Right forelimb (tissue), 1 donor: Measurements from ENCODE around the gene P2RX5.
A peak's percentile ranks its signal among the peaks of the same experiment; 100 is the strongest.
"Not testable (repeated sequence)": the region's sequence is repeated elsewhere in the genome, so short reads cannot be mapped to it uniquely, and the experiment has no call there.

ENCODE experiments used
- DNase-seq: peaks from one replicate; pipeline ENCODE4 v3.0.0-alpha.2; 2018

P2RX5 gene, protein sequence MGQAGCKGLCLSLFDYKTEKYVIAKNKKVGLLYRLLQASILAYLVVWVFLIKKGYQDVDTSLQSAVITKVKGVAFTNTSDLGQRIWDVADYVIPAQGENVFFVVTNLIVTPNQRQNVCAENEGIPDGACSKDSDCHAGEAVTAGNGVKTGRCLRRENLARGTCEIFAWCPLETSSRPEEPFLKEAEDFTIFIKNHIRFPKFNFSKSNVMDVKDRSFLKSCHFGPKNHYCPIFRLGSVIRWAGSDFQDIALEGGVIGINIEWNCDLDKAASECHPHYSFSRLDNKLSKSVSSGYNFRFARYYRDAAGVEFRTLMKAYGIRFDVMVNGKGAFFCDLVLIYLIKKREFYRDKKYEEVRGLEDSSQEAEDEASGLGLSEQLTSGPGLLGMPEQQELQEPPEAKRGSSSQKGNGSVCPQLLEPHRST

DNA sequence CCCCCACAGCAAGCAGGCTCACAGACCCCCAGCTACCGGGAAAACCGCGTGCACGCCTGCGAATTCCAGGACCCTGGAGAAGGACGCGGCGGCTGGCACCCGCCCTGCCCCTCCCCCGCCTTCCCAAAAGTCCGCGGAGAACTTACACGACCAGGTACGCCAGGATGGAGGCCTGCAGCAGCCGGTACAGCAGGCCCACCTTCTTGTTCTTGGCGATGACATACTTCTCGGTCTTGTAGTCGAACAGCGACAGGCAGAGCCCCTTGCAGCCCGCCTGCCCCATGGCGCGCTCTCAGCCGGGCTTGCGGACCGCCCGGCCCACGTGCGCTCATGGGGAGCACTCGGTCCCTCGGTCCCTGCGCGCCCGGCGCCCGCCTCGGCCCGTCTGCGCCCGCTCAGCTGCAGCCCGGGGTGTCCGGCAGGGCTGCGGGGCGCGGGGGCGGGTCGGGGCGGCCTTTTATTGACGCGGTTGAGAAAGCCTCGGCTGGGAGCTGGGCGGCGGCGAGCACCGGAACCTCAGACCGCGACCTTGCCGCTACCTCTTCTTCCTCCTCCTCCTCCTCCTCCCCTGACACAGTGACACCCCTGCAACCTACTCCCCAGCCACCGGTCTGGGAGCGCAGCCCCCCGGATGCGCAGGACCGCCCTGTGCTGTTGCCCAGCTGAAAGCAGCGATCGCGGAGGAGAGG is at the start of gene P2RX5:
Gene P2RX5, minus strand, starts transcription at position 433 of the 689 bp plus-strand sequence. Its CDS starts 150 bp downstream, at position 283.
- peak; percentile 66 for DNase-seq

DNA sequence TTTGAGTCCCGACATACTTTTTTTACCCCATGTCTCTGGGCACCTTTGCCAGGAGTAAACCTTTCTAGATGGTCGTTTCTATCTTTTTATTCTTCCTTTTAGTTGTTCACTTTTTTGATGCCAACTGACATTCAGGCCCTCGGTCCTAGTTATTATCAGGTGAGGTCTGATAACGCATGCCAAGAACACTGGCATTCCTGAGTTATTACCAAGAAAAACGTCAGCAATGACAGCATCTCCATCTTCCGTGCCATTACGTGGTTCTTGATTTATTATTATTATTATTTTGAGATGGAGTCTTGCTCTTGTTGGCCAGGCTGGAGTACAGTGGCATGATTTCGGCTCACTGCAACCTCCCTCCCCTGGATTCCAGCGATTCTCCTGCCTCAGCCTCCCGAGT is 49.1 kb upstream of the P2RX5 start:
- no peak for DNase-seq

DNA sequence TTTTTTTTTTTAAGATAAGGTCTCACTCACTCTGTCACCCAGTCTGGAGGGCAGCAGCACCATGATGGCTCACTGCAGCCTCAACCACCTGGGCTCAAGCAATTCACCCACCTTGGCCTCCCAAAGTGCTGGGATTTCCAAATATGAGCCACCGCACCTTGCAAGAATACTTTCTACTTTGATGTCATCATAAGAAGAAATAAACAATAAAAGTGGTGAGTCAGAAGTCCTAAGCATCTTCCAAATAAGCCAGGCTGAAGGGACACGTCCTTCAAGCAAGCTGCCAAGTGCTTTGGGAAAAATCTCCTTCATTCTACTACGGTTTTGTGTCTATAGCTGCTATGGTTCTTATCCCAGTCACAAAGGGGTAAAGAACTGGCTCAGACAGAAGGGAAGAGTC is 48.1 kb upstream of the P2RX5 start:
- DNase-seq = no peak

DNA sequence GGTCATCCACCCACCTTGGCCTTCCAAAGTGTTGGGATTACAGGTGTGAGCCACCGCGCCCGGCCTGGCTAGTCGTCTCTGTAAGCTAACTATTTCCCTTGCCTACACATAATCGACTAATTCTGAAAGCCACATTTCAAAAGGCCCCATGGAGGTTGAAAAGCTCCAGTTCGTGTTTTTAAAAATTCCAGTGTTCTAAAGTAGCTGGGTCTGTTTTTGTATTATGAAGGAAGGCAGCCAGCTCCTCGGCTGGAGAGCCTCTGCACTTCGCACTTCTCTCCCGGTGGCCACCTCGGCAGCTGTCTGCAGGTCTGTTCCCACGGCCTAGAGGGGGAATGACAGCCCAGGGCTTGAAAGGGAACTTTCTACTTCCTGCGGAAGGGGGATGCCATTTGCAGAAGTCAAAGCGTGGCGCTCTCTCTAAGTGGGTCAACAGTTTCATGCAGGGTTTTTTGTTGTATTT is 44.7 kb upstream of the P2RX5 start:
- no peak for DNase-seq

DNA sequence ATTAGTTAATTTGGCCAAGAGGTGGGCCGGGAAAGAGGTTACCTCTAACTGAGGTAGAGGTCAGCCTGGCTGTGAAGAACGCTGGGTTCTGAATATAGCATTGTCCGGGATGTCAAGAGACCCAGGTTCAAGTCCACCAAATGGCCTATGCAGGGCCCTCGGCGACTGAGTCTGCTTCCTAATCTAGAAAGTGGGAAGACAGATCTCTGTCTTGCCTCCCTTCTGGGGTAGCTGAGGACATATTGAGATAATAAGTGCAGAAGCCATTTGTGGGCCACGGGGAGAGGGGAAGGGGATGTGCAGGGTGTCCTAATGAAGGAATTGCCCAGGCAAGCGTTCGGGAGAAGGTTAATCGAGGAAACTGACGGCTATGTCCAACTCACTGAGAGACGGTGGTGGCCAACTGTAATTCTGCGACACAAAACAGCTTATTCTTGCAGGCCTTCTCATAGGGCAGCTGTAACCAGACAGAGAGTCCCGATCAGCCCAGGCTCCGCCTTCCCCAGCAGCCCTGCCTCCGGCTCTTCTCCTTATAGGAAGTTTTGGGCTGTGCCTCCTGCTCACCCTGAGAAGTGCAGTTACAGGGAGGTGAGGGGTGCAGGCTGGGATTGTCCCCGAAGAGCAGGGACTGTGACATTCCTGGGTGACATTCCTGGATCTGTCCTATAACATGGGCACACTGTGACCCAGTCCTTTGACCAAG is 43.6 kb upstream of the P2RX5 start:
- DNase-seq = no peak

DNA sequence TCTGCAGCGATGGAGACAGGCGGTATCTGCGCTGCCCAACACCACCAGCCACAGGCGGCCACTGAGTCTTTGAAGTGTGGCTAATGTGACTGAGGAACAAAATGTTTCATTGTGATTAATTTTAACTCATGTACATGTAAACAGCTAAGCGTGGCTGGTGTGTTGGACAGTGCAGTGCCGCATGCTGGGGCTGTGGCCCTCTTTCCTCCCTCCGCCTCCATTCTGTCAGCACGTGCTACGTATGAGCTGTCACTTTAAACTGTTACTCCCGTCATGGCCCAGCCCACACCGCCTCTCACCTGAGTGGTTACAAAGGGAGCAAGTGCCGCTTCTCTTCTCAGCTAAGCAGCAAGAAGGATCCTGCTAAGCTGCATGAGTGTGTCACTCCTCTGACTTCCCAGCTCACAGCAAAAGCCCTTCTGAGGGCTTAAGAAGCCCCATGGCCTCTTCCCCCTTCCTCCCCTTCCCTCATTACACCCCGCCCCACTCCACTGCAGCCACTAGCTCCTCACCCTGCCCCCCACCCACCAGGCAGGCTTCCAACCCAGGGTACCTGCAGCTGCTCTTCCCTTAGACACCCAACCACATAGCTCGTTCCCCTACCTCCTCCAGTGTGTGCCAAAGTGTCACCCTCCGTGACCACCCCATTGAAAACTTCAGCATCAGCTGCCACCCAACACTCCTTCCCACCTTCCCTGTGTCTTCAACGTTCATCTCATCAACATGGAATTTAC is 42.8 kb upstream of the P2RX5 start:
- DNase-seq = no peak

DNA sequence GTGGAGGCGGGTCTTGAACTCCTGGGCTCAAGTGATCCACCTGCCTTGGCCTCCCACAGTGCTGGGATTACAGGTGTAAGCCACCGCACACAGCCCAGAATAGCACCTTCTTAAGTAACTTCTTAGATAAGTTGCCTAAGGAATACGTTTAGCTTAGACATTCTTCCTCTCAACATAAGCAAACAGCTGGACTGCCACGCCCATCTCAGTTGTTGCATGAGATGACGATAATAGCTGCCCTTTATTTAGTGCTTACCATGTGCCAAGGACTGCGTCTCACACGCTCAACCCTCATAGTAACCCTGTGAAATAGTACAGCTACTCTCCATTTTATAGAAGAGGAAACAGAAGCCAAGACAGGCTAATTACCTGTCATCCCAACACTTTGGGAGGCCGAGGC is 39.6 kb upstream of the P2RX5 start:
- no peak for DNase-seq

DNA sequence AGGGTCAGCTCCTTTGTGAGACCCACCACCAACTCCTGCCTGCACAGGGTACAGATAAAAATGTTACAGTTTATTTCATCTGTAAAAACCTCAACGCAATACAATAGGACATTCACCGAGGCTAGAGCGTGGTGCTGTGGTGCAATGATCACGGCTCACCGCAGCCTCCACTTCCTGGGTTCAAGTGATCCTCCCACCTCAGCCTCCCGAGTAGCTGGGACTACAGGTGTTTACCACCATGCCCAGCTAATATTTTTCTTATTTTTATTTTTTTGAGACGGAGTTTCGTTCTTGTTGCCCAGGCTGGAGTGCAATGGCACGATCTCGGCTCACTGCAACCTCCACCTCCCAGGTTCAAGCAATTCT is 38.9 kb upstream of the P2RX5 start:
- not testable (repeated sequence) for DNase-seq

DNA sequence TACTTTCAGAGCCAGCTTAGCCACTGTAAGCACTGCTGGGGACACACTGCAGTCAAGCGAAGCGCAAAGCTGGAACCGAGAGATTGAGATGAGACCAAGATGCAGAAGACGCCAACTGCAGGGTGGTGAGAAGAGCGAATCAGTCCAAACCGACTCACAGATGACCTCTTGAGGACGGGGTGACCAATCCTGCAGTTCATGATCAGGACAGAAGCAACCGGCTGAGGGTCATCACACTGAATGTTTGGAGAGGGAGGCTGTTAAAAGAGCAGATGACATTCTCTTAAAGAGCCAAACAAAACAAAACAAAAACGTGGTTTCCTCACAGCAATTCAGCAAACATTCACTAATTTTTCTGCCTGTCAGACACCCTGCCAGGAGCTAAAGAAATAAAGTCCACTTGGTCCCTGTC is 36.3 kb upstream of the P2RX5 start:
- DNase-seq = no peak

DNA sequence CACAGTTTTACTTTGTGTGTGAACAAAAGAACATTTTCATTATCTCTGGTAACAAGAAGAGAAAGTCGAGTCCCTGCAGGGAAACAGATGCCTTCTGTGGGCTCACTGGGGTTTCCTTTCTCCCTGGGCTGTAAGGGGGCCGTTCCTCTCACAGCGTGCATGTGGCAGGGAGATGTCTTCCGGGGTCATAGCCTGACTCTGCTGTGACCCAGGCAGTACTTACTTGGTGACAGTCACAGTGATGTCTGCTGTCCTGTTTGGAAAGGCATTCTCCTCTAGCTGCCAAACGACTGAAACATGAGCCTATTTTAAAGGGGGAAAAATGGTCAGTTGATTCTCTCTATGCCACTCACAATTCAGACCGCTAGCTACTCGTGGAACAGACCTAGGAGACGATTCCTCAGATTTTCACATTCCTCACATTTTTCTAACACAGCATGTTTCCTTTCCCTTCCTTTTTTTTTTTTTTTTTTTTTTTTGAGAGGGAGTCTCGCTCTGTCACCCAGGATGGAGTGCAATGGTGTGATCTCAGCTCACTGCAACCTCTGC is 35.0 kb upstream of the P2RX5 start:
- no peak for DNase-seq

DNA sequence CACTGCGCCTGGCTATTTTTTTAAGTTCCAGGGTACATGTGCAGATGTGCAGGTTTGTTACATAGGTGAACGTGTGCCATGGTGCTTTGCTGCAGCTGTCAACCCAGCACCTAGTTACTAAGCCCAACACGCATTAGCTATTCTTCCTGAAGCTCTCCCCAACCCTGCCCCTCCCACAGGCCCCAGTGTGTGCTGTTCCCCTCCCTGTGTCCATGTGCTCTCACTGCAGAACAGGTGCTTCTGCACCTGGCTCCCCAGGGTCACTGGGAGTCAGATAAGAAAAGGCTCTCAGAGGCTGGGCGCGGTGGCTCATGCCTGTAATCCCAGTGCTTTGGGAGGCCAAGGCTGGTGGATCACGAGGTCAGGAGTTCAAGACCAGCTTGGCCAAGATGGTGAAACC is 33.9 kb upstream of the P2RX5 start:
- no peak for DNase-seq

DNA sequence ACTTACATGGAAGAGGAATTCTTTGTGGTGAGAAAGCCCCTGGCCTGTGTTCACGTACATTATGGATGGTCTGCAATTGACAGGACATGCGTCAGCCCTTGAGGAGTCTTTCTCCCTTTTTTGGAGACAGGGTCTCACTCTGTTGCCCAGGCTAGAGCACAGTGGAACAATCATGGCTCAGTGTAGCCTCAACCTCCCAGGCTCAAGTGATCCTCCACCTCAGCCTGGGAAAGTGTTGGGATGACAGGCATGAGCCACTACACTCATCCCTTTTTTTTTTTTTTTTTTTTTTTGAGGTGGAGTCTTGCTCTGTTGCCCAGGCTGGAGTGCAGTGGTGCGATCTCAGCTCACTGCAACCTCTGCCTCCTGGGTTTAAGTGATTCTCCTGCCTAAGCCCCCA is 32.1 kb upstream of the P2RX5 start:
- not testable (repeated sequence) for DNase-seq

DNA sequence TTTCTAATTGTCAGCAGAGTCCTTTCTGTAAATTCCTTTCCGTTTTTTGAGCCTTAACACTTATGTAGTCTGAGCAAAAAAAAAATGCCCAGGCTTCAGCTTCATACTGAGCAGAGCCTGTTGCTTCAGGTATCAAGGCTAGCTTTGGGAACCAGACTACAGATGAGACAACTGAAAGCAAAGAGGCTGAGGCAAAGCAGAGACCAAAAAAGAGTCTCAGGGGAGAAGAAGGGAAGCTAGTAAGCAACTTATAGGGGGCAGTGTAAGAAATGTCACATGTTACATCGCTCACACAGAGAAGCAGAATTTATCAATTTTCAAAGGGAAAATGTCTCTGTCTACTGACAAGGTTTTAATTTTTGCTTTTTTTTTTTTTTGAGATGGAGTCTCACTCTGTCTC is 31.1 kb upstream of the P2RX5 start:
- no peak for DNase-seq

DNA sequence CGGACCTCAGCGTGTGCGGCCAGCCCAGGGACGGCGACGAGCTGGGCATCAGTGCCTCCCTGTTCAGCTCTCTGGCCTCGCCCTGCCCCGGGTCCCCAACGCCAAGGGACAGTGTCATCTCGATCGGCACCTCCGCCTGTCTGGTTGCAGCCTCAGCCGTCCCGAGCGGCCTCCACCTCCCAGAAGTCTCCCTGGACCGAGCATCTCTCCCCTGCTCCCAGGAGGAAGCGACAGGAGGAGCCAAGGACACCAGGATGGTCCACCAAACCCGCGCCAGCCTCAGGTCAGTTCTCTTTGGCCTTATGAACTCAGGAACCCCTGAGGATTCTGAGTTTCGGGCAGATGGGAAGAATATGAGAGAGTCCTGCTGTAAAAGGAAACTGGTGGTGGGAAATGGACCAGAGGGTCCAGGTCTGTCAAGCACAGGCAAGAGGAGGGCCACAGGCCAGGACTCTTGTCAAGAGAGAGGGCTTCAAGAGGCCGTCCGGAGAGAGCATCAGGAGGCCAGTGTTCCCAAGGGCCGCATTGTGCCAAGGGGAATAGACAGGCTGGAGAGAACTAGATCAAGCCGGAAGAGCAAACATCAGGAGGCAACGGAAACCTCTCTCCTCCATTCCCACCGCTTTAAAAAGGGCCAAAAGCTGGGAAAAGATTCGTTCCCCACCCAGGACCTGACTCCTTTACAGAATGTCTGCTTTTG is 28.6 kb upstream of the P2RX5 start:
- no peak for DNase-seq

DNA sequence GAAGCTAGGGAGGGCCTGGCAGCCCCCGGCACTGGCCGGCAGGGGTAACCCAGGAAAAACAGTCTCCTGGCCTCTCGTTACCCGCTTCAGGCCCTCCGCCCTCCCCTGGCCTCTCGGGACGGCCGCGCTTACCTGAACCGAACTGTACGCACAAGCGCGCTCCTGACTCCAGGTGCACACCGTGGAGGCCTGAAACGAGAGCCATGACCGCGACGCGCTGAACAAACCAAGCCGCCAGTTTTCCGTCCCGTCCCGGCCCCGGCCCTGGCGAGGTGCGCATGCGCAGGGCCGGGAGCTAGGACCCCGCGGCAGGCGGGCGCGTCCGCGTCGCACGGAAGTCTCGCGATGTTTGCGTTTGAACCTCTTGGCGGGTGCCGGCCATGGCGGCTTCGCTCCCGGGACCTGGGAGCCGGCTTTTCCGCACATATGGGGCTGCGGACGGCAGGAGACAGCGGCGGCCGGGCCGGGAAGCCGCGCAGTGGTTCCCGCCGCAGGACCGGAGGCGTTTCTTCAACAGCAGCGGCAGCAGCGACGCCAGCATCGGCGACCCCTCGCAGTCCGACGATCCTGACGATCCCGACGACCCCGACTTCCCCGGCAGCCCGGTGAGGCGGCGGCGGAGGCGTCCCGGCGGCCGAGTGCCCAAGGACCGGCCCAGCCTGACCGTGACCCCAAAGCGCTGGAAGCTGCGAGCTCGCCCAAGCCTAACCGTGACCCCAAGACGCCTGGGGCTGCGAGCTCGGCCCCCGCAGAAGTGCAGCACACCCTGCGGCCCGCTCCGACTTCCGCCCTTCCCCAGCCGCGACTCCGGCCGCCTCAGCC is 27.8 kb upstream of the P2RX5 start, which contains the start of gene HASPIN:
Gene HASPIN, plus strand, starts transcription at position 348 of the 822 bp plus-strand sequence. Its CDS starts 33 bp downstream, at position 381.
- peak; percentile 95 for DNase-seq

DNA sequence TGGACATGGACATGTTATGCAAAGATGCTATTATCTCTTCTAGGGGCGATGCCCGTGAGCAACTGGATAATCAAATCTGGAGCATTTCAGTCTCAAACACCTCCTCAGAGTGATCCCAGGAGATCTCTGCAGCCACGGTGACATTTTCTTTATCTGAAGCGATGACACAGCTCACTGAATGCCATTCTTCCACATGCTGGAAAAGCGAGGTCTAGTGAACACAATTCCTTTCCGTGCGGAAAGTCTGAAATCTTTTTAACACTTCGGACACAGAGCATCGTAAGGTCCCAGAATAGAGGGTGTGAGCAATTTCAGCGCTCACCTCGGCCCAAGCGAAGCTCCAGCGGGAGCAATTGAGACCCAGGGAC is 27.2 kb upstream of the P2RX5 start:
- DNase-seq = no peak

DNA sequence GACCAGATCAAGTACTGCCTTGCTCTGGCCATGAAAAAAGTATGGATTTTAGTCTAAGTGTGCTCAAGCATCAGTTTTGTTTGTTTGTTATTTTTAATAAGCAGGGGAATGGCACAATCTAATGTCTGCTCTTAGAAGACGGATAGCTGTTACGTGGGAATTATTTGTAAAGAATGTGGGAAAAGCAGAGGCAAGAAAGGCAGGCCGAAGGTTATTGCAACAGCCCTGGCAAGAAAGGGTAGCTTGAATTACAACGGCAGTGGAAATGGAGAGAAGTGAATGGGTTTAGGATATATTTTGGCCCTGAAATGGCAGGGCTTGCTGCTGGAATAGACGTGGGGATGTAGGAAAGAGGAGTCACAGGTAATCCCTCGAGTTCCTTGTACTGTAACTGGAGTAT is 26.8 kb upstream of the P2RX5 start:
- DNase-seq = no peak

DNA sequence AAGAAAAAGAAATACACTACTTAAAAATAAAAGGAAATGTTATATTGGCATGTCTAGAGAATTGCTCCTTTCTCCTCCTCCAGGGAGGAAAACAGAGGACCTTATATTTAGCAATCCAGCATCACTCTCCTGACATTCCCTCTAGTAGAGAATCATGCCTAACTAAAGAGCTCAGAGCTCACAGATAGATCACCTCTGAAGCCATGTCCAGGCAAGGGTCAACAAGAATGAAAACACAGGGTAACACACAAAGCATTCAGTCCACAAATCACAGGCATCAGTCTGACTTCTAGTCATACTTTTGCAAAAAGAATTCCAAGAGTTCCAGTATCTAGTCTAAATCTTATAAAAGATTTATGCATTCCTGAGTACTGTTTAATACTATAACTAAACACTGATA is 23.3 kb upstream of the P2RX5 start:
- no peak for DNase-seq

DNA sequence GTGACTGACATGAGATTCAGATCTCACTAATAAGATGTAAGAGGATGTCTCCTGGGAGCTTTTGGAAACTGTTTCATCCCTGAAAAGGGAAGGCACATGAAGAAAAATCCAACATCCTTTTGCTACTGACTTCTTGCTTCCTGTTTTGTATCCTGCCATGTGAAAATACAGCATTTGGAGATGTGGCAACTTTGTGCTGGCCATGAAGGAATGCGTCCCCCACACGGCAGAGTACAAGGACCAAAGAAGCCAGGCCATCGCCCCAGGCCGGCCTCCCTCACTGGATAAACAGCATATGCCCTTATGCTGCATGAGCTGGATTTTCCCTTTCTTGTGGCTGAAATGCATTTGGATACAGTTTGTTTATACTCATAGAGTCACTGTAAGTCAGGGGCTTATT is 22.2 kb upstream of the P2RX5 start:
- DNase-seq = no peak

DNA sequence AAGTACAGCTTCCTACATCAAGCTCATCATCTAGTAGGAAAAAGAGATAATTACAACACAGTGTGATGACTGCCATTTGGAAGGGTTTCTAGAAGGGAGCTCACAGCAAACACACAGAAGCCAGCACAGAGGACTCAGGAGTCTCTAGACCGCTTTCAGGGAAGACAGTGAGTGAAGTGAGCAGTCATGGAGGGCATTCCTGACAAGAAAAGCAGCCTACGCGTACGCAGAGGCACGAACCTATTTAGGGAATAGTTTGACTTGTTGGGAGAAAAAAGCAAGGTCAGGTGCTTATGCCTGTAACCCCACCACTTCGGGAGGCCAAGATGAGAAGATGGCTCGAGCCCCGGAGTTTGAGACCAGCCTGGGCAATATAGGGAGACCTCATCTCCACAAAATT is 19.3 kb upstream of the P2RX5 start:
- DNase-seq = no peak
